ENCODE data around the gene GNAS. TPM values are rescaled to one million over a fixed set of nuclear protein-coding genes. Genes with fewer than 3 reads are reported as not detected.

GNAS gene
- total and polyA plus RNA-seq, 2 donors: 483 to 784 TPM

- Histone ChIP-seq H3K27ac (ENCODE audit: low read depth) (no peak overlapping the region), H3K36me3 (ENCODE audit: insufficient read depth) (no peaks in the 10 kb centered on the region), H3K4me3 (ENCODE audit: low read depth, low read length) (no peak overlapping the region), H3K4me1 (ENCODE audit: insufficient read depth) (no peaks in the 10 kb centered on the region)
- WGBS: 51% methylated on average over 3 of the region's 3 CpGs
- DNase-seq (ENCODE audit: extremely low spot score): no peak
Measured at GRCh38 chr20:58896820-58897219, 44.3 kb downstream of the GNAS start.

- Histone ChIP-seq H3K4me3 (ENCODE audit: low read depth, low read length) (no peak overlapping the region), H3K27ac (ENCODE audit: low read depth) (peak overlapping the region; percentile 18), H3K4me1 (ENCODE audit: insufficient read depth) (no peaks in the 10 kb centered on the region), H3K36me3 (ENCODE audit: insufficient read depth) (no peaks in the 10 kb centered on the region)
- WGBS: 38% methylated on average over 4 of the region's 4 CpGs
- no peak for DNase-seq (ENCODE audit: extremely low spot score)
Measured at GRCh38 chr20:58897488-58897887, 45.0 kb downstream of the GNAS start.

GRCh38 chr20:58898629-58899408 is 46.3 kb downstream of the GNAS start:
- Histone ChIP-seq H3K4me1 (ENCODE audit: insufficient read depth) (no peaks in the 10 kb centered on the region), H3K27ac (ENCODE audit: low read depth) (no peak overlapping the region), H3K4me3 (ENCODE audit: low read depth, low read length) (no peak overlapping the region), H3K36me3 (ENCODE audit: insufficient read depth) (no peaks in the 10 kb centered on the region)
- no peak for DNase-seq (ENCODE audit: extremely low spot score)
- 48% methylated on average over 15 of the region's 15 CpGs for WGBS

GRCh38 chr20:58899512-58899911 is 47.0 kb downstream of the GNAS start:
- 90% methylated on average over 10 of the region's 10 CpGs for WGBS
- no peaks in the 10 kb centered on the region for H3K4me1 ChIP-seq (ENCODE audit: insufficient read depth)
- no peak overlapping the region for H3K4me3 ChIP-seq (ENCODE audit: low read depth, low read length)
- DNase-seq (ENCODE audit: extremely low spot score): no peak
- H3K27ac ChIP-seq (ENCODE audit: low read depth): no peak overlapping the region
- H3K36me3 ChIP-seq (ENCODE audit: insufficient read depth): no peaks in the 10 kb centered on the region

- DNase-seq (ENCODE audit: extremely low spot score): no peak
- no peaks in the 10 kb centered on the region for H3K4me1 ChIP-seq (ENCODE audit: insufficient read depth)
- peaks cover 2% of the 10 kb centered on the region for H3K36me3 ChIP-seq (ENCODE audit: insufficient read depth)
- 49% methylated on average over 7 of the region's 7 CpGs for WGBS
- no peak overlapping the region for H3K4me3 ChIP-seq (ENCODE audit: low read depth, low read length)
- no peak overlapping the region for H3K27ac ChIP-seq (ENCODE audit: low read depth)
Measured at GRCh38 chr20:58900397-58900796, 47.9 kb downstream of the GNAS start.

- WGBS: 66% methylated on average over 19 of the region's 19 CpGs
- H3K4me1 ChIP-seq (ENCODE audit: insufficient read depth): no peaks in the 10 kb centered on the region
Measured at GRCh38 chr20:58901488-58902402, 49.2 kb downstream of the GNAS start.

GRCh38 chr20:58903614-58904013 is 51.1 kb downstream of the GNAS start:
- Histone ChIP-seq H3K36me3 (ENCODE audit: insufficient read depth) (peaks cover 7% of the 10 kb centered on the region), H3K27ac (ENCODE audit: low read depth) (no peak overlapping the region), H3K4me1 (ENCODE audit: insufficient read depth) (no peaks in the 10 kb centered on the region), H3K4me3 (ENCODE audit: low read depth, low read length) (no peak overlapping the region)
- 65% methylated on average over 9 of the region's 9 CpGs for WGBS
- DNase-seq (ENCODE audit: extremely low spot score): no peak

More at GRCh38 chr20:58901488-58902402, 49.2 kb downstream of the GNAS start:
- Histone ChIP-seq H3K27ac (ENCODE audit: low read depth) (no peak overlapping the region), H3K36me3 (ENCODE audit: insufficient read depth) (peaks cover 7% of the 10 kb centered on the region), H3K4me3 (ENCODE audit: low read depth, low read length) (no peak overlapping the region)
- no peak for DNase-seq (ENCODE audit: extremely low spot score)

GRCh38 chr20:58905236-58905635 is 52.7 kb downstream of the GNAS start:
- whole genome bisulfite sequencing: 74% methylated on average over 6 of the region's 6 CpGs
- DNase-seq (ENCODE audit: extremely low spot score): no peak
- Histone ChIP-seq H3K4me1 (ENCODE audit: insufficient read depth) (no peaks in the 10 kb centered on the region), H3K4me3 (ENCODE audit: low read depth, low read length) (no peak overlapping the region), H3K27ac (ENCODE audit: low read depth) (no peak overlapping the region), H3K36me3 (ENCODE audit: insufficient read depth) (peaks cover 13% of the 10 kb centered on the region)

- Histone ChIP-seq H3K27ac (ENCODE audit: low read depth) (no peak overlapping the region), H3K36me3 (ENCODE audit: insufficient read depth) (peaks cover 15% of the 10 kb centered on the region), H3K4me3 (ENCODE audit: low read depth, low read length) (no peak overlapping the region), H3K4me1 (ENCODE audit: insufficient read depth) (no peaks in the 10 kb centered on the region)
- no peak for DNase-seq (ENCODE audit: extremely low spot score)
- WGBS: 89% methylated on average over 5 of the region's 5 CpGs
Measured at GRCh38 chr20:58906111-58906510, 53.6 kb downstream of the GNAS start.

- Histone ChIP-seq H3K36me3 (ENCODE audit: insufficient read depth) (peaks cover 15% of the 10 kb centered on the region), H3K27ac (ENCODE audit: low read depth) (peak overlapping the region; percentile 57), H3K4me1 (ENCODE audit: insufficient read depth) (no peaks in the 10 kb centered on the region), H3K4me3 (ENCODE audit: low read depth, low read length) (no peak overlapping the region)
- 56% methylated on average over 3 of the region's 3 CpGs for WGBS
- DNase-seq (ENCODE audit: extremely low spot score): no peak
Measured at GRCh38 chr20:58906894-58907293, 54.4 kb downstream of the GNAS start.

- WGBS: 22% methylated on average over 13 of the region's 13 CpGs
- H3K4me3 ChIP-seq (ENCODE audit: low read depth, low read length): no peak overlapping the region
- peak overlapping the region; percentile 57 for H3K27ac ChIP-seq (ENCODE audit: low read depth)
- DNase-seq (ENCODE audit: extremely low spot score): peak; percentile 88
- no peaks in the 10 kb centered on the region for H3K4me1 ChIP-seq (ENCODE audit: insufficient read depth)
- H3K36me3 ChIP-seq (ENCODE audit: insufficient read depth): peaks cover 15% of the 10 kb centered on the region
Measured at GRCh38 chr20:58907320-58908137, 55.0 kb downstream of the GNAS start.

- H3K4me1 ChIP-seq (ENCODE audit: insufficient read depth): no peaks in the 10 kb centered on the region
- peaks cover 15% of the 10 kb centered on the region for H3K36me3 ChIP-seq (ENCODE audit: insufficient read depth)
- H3K27ac ChIP-seq (ENCODE audit: low read depth): no peak overlapping the region
- DNase-seq (ENCODE audit: extremely low spot score): no peak
- H3K4me3 ChIP-seq (ENCODE audit: low read depth, low read length): no peak overlapping the region
- WGBS: 51% methylated on average over 4 of the region's 4 CpGs
Measured at GRCh38 chr20:58908221-58908620, 55.7 kb downstream of the GNAS start.

GRCh38 chr20:58908941-58909340 is 56.4 kb downstream of the GNAS start:
- no peak overlapping the region for H3K27ac ChIP-seq (ENCODE audit: low read depth)
- no peaks in the 10 kb centered on the region for H3K4me1 ChIP-seq (ENCODE audit: insufficient read depth)
- 83% methylated on average over 9 of the region's 9 CpGs for WGBS
- DNase-seq (ENCODE audit: extremely low spot score): no peak
- no peak overlapping the region for H3K4me3 ChIP-seq (ENCODE audit: low read depth, low read length)
- H3K36me3 ChIP-seq (ENCODE audit: insufficient read depth): peaks cover 15% of the 10 kb centered on the region

All from urinary bladder (tissue), 4 donors.